ENCODE results near the gene TAS2R41. TPM values are rescaled to one million over a fixed set of nuclear protein-coding genes. Genes with fewer than 3 reads are reported as not detected.

Gene TAS2R41
- total RNA-seq, 1 experiment from 2014 or later = not detected

GRCh38 chr7:143492799-143493739 is 15.4 kb downstream of the TAS2R41 start:
- POLR2A ChIA-PET (ENCODE audit: low non-redundant PET) = no interaction called here
- Histone ChIP-seq H3K27ac (ENCODE audit: low read depth, low read length, poor library complexity, severe bottlenecking) (no peak overlapping the region), H3K27me3 (replicated peaks; ENCODE audit: insufficient read depth, low read depth, low read length, poor library complexity) (no peaks in the 10 kb centered on the region), H3K4me1 (ENCODE audit: insufficient read depth, low read length, poor library complexity, severe bottlenecking) (no peaks in the 10 kb centered on the region), H3K9me3 (ENCODE audit: low read depth, low read length, poor library complexity, severe bottlenecking) (no peaks in the 10 kb centered on the region), H3K4me3 (ENCODE audit: low read depth, low read length, poor library complexity, severe bottlenecking) (no peak overlapping the region), H3K36me3 (ENCODE audit: insufficient read depth, low read length, poor library complexity, severe bottlenecking) (no peaks in the 10 kb centered on the region)
- TF ChIP-seq CTCF (conservative IDR thresholded peaks at IDR 0.05; ENCODE audit: low read depth, low read length) = no peak
- no peak for TF ChIP-seq EZH2 (IDR thresholded peaks at IDR 0.05; ENCODE audit: borderline replicate concordance, low read depth, low read length, poor library complexity, severe bottlenecking)
- intact Hi-C loops (cut with micrococcal nuclease; ENCODE audit: unreplicated experiment) = no loop called here
- CTCF ChIA-PET = interaction anchor here (0.8 kb wide), 1 partner anchor 113 kb away, joined by 8 read pairs; no protein-coding TSS in a partner anchor
- no peak for DNase-seq (ENCODE audit: low spot score)
- no TSS peak for BruUV-seq (replicated peaks)

GRCh38 chr7:143493751-143494150 is 16.1 kb downstream of the TAS2R41 start:
- Histone ChIP-seq H3K9me3 (ENCODE audit: low read depth, low read length, poor library complexity, severe bottlenecking) (no peaks in the 10 kb centered on the region), H3K4me1 (ENCODE audit: insufficient read depth, low read length, poor library complexity, severe bottlenecking) (no peaks in the 10 kb centered on the region), H3K4me3 (ENCODE audit: low read depth, low read length, poor library complexity, severe bottlenecking) (no peak overlapping the region), H3K27me3 (replicated peaks; ENCODE audit: insufficient read depth, low read depth, low read length, poor library complexity) (no peaks in the 10 kb centered on the region), H3K27ac (ENCODE audit: low read depth, low read length, poor library complexity, severe bottlenecking) (no peak overlapping the region), H3K36me3 (ENCODE audit: insufficient read depth, low read length, poor library complexity, severe bottlenecking) (no peaks in the 10 kb centered on the region)
- intact Hi-C loops (cut with micrococcal nuclease; ENCODE audit: unreplicated experiment) = no loop called here
- no TSS peak for BruUV-seq (replicated peaks)
- CTCF ChIA-PET = no interaction called here
- no peak for DNase-seq (ENCODE audit: low spot score)
- TF ChIP-seq EZH2 (IDR thresholded peaks at IDR 0.05; ENCODE audit: borderline replicate concordance, low read depth, low read length, poor library complexity, severe bottlenecking) = no peak
- TF ChIP-seq CTCF (conservative IDR thresholded peaks at IDR 0.05; ENCODE audit: low read depth, low read length) = no peak
- POLR2A ChIA-PET (ENCODE audit: low non-redundant PET) = no interaction called here

- Histone ChIP-seq H3K9me3 (ENCODE audit: low read depth, low read length, poor library complexity, severe bottlenecking) (no peaks in the 10 kb centered on the region), H3K4me3 (ENCODE audit: low read depth, low read length, poor library complexity, severe bottlenecking) (no peak overlapping the region), H3K27me3 (replicated peaks; ENCODE audit: insufficient read depth, low read depth, low read length, poor library complexity) (no peaks in the 10 kb centered on the region), H3K36me3 (ENCODE audit: insufficient read depth, low read length, poor library complexity, severe bottlenecking) (no peaks in the 10 kb centered on the region), H3K4me1 (ENCODE audit: insufficient read depth, low read length, poor library complexity, severe bottlenecking) (no peaks in the 10 kb centered on the region), H3K27ac (ENCODE audit: low read depth, low read length, poor library complexity, severe bottlenecking) (no peak overlapping the region)
- BruUV-seq (replicated peaks) = no TSS peak
- intact Hi-C loops (cut with micrococcal nuclease; ENCODE audit: unreplicated experiment) = no loop called here
- CTCF ChIA-PET = no interaction called here
- POLR2A ChIA-PET (ENCODE audit: low non-redundant PET) = no interaction called here
- no peak for DNase-seq (ENCODE audit: low spot score)
- TF ChIP-seq CTCF (conservative IDR thresholded peaks at IDR 0.05; ENCODE audit: low read depth, low read length) (no peak), EZH2 (IDR thresholded peaks at IDR 0.05; ENCODE audit: borderline replicate concordance, low read depth, low read length, poor library complexity, severe bottlenecking) (no peak)
These were observed 16.9 kb downstream of the TAS2R41 start for GRCh38 chr7:143494622-143495021.
